Thoracic aorta endothelial cell (primary cell): ENCODE measurements around the gene FGF14. TPM values are rescaled to one million over a fixed set of nuclear protein-coding genes. Genes with fewer than 3 reads are reported as not detected.

Source experiments
- small RNA-seq: library from RNA; depleted of rRNA; stranded (forward); fragments of <200 nt; gene quantifications from one replicate; pipeline ENCODE3, GENCODE V24; 2012
- total RNA-seq: library from RNA; depleted of rRNA; stranded (reverse); fragments of >200 nt; gene quantifications from 2 replicates; pipeline ENCODE4 v1.2.3, GENCODE V29; 2012

Gene FGF14
- total RNA-seq: under 0.01 TPM in 2 replicates

GRCh38 chr13:102401766-102402165 is at the start of gene FGF14:
Gene FGF14, minus strand, starts transcription at chr13:102402048.

Small RNA genes within 50 kb of the gene (small RNA-seq; reads per million reads assigned to genes)
- gene MIR2681 (not detected), gene MIR4705 (0.35 reads per million), gene RNU1-24P (not detected), gene RNY1P2 (not detected), gene RPL39P29 (not detected)

Other genes starting within 250 kb of the FGF14 start
- gene TPP2, start 194.9 kb upstream of the FGF14 start, total RNA-seq: 95.3 and 95.5 TPM in 2 replicates